Activated CD4-positive, alpha-beta T cell treated with anti-CD3 and anti-CD28 coated beads, Interleukin-2, amount 50 U/mL, for 1 hour (primary cell): ENCODE data around the gene SLC16A9.

Experiments
- DNase-seq: peaks from one replicate; pipeline ENCODE4 v3.0.0-alpha.2; 2020

SLC16A9 gene

GRCh38 chr10:59627366-59628018 lies 82.2 kb downstream of the SLC16A9 start:
- no peak for DNase-seq

GRCh38 chr10:59626523-59626869 lies 83.2 kb downstream of the SLC16A9 start:
- no peak for DNase-seq

GRCh38 chr10:59625721-59626522 lies 83.7 kb downstream of the SLC16A9 start:
- peak; percentile 8 for DNase-seq

- no peak for DNase-seq
Observed at GRCh38 chr10:59624951-59625350, 84.7 kb downstream of the SLC16A9 start.

- DNase-seq: no peak
Observed at GRCh38 chr10:59624136-59624535, 85.5 kb downstream of the SLC16A9 start.

- no peak for DNase-seq
Observed at GRCh38 chr10:59623133-59624121, 86.2 kb downstream of the SLC16A9 start.

- peak; percentile 4 for DNase-seq
Observed at GRCh38 chr10:59622320-59623132, 87.1 kb downstream of the SLC16A9 start.

GRCh38 chr10:59621771-59622170 lies 87.9 kb downstream of the SLC16A9 start:
- no peak for DNase-seq

GRCh38 chr10:59618666-59619065 lies 91.0 kb downstream of the SLC16A9 start:
- DNase-seq: no peak

- DNase-seq: no peak
Observed at GRCh38 chr10:59617996-59618395, 91.7 kb downstream of the SLC16A9 start.

- no peak for DNase-seq
Observed at GRCh38 chr10:59611048-59611447, 98.6 kb downstream of the SLC16A9 start.

GRCh38 chr10:59607970-59608369 lies 101.7 kb downstream of the SLC16A9 start:
- no peak for DNase-seq

GRCh38 chr10:59606551-59606961 lies 103.1 kb downstream of the SLC16A9 start:
- DNase-seq: no peak

- no peak for DNase-seq
Observed at GRCh38 chr10:59601985-59602384, 107.7 kb downstream of the SLC16A9 start.
